Measurements from ENCODE around the gene TM9SF3. TPM values are rescaled to one million over a fixed set of nuclear protein-coding genes. Genes with fewer than 3 reads are reported as not detected.
"Not testable (repeated sequence)": the region's sequence is repeated elsewhere in the genome, so short reads cannot be mapped to it uniquely, and the experiment has no call there.

TM9SF3 gene
- total and polyA plus RNA-seq, 2 experiments from 2014 or later: 47.4 to 62.8 TPM

- Histone ChIP-seq H3K36me3 (peaks cover 36% of the 10 kb centered on the region), H3K27me3 (no peaks in the 10 kb centered on the region), H3K4me3 (no peak overlapping the region), H3K9me3 (ENCODE audit: low read depth) (no peaks in the 10 kb centered on the region), H3K27ac (peak overlapping the region; percentile 27), H3K4me1 (ENCODE audit: low read depth) (peaks cover 4% of the 10 kb centered on the region)
- no peak for TF ChIP-seq CTCF (IDR thresholded peaks at IDR 0.05; ENCODE audit: low read depth, low read length)
- peak in 1 of 2 donors; percentile 33 for DNase-seq (ENCODE audit: low read depth in 1 of 2, low spot score in 1 of 2)
Observed at GRCh38 chr10:96560966-96561887, 25.6 kb downstream of the TM9SF3 start.

GRCh38 chr10:96560489-96560888, 26.3 kb downstream of the TM9SF3 start:
- Histone ChIP-seq H3K9me3 (ENCODE audit: low read depth) (no peaks in the 10 kb centered on the region), H3K27me3 (no peaks in the 10 kb centered on the region), H3K4me3 (no peak overlapping the region), H3K36me3 (peaks cover 36% of the 10 kb centered on the region), H3K27ac (no peak overlapping the region), H3K4me1 (ENCODE audit: low read depth) (peaks cover 7% of the 10 kb centered on the region)
- no peak for TF ChIP-seq CTCF (IDR thresholded peaks at IDR 0.05; ENCODE audit: low read depth, low read length)
- no peak for DNase-seq (ENCODE audit: low read depth in 1 of 2, low spot score in 1 of 2)

GRCh38 chr10:96556003-96556402, 30.8 kb downstream of the TM9SF3 start:
- Histone ChIP-seq H3K36me3 (peaks cover 46% of the 10 kb centered on the region), H3K4me1 (ENCODE audit: low read depth) (peaks cover 10% of the 10 kb centered on the region), H3K9me3 (ENCODE audit: low read depth) (no peaks in the 10 kb centered on the region), H3K27me3 (no peaks in the 10 kb centered on the region), H3K4me3 (no peak overlapping the region), H3K27ac (peak overlapping the region; percentile 22)
- TF ChIP-seq CTCF (IDR thresholded peaks at IDR 0.05; ENCODE audit: low read depth, low read length): peak; percentile 49
- peak; percentile 28 to 42 for DNase-seq (ENCODE audit: low read depth in 1 of 2, low spot score in 1 of 2)

GRCh38 chr10:96555330-96555729, 31.5 kb downstream of the TM9SF3 start:
- Histone ChIP-seq H3K27me3 (no peaks in the 10 kb centered on the region), H3K4me1 (ENCODE audit: low read depth) (peaks cover 10% of the 10 kb centered on the region), H3K36me3 (peaks cover 47% of the 10 kb centered on the region), H3K27ac (no peak overlapping the region), H3K9me3 (ENCODE audit: low read depth) (no peaks in the 10 kb centered on the region), H3K4me3 (no peak overlapping the region)
- DNase-seq (ENCODE audit: low read depth in 1 of 2, low spot score in 1 of 2): no peak
- no peak for TF ChIP-seq CTCF (IDR thresholded peaks at IDR 0.05; ENCODE audit: low read depth, low read length)

GRCh38 chr10:96548589-96548988, 38.2 kb downstream of the TM9SF3 start:
- Histone ChIP-seq H3K36me3 (peaks cover 47% of the 10 kb centered on the region), H3K4me1 (ENCODE audit: low read depth) (no peaks in the 10 kb centered on the region), H3K27me3 (no peaks in the 10 kb centered on the region), H3K27ac (no peak overlapping the region), H3K4me3 (no peak overlapping the region), H3K9me3 (ENCODE audit: low read depth) (no peaks in the 10 kb centered on the region)
- peak in 1 of 2 donors; percentile 32 for DNase-seq (ENCODE audit: low read depth in 1 of 2, low spot score in 1 of 2)
- TF ChIP-seq CTCF (IDR thresholded peaks at IDR 0.05; ENCODE audit: low read depth, low read length): no peak

- H3K27ac ChIP-seq; H3K4me3 ChIP-seq; DNase-seq (ENCODE audit: low read depth in 1 of 2, low spot score in 1 of 2); H3K4me1 ChIP-seq (ENCODE audit: low read depth); H3K9me3 ChIP-seq (ENCODE audit: low read depth); H3K27me3 ChIP-seq: not testable (repeated sequence)
- peaks cover 30% of the 10 kb centered on the region for H3K36me3 ChIP-seq
Observed at GRCh38 chr10:96545558-96545957, 41.3 kb downstream of the TM9SF3 start.
